SK-N-SH treated with all-trans-retinoic acid at 6 μM for 48 hours (cell line): Measurements from ENCODE around the gene CEP164.

Experiments
- ATAC-seq: fragments of 200-7000 bp; cut with Tn5 transposase; 3 replicates; pipeline ENCODE4 v1.9.1; 2020; ENCODE audit warnings: mild to moderate bottlenecking, moderate library complexity
- ARNTL ChIP-seq: fragments of 450-650 bp; formaldehyde crosslinking; IDR thresholded peaks from 2 replicates; pipeline ENCODE4 v1.5.0; 2020; ENCODE audit warnings: low read depth, mild to moderate bottlenecking, moderate library complexity, borderline replicate concordance
- BACH2 ChIP-seq: fragments of 250-450 bp; sonication (Bioruptor Pico); IDR thresholded peaks from 2 replicates; pipeline ENCODE4 v1.9.0; 2021; ENCODE audit warnings: mild to moderate bottlenecking, borderline replicate concordance
- CREB5 ChIP-seq: fragments of 250-450 bp; sonication (Bioruptor Pico); IDR thresholded peaks from 2 replicates; pipeline ENCODE4 v1.5.1; 2020; ENCODE audit warnings: low read depth, mild to moderate bottlenecking, moderate library complexity
- CSDC2 ChIP-seq: fragments of 250-450 bp; sonication (Bioruptor Pico); IDR thresholded peaks from 2 replicates; pipeline ENCODE4 v1.5.0; 2020; ENCODE audit warnings: mild to moderate bottlenecking, moderate library complexity
- CSRNP3 ChIP-seq: fragments of 250-450 bp; sonication (Bioruptor Pico); IDR thresholded peaks from 2 replicates; pipeline ENCODE4 v1.5.1; 2021; ENCODE audit warnings: mild to moderate bottlenecking, moderate library complexity
- GLIS3 ChIP-seq: fragments of 250-450 bp; sonication (Bioruptor Pico); IDR thresholded peaks from 2 replicates; pipeline ENCODE4 v1.5.0; 2020; ENCODE audit warnings: mild to moderate bottlenecking, moderate library complexity
- ISL1 ChIP-seq: fragments of 250-450 bp; sonication (Bioruptor Pico); IDR thresholded peaks from 2 replicates; pipeline ENCODE4 v2.1.2; 2022; ENCODE audit warnings: mild to moderate bottlenecking, moderate library complexity
- PPARA ChIP-seq: fragments of 250-450 bp; sonication (Bioruptor Pico); IDR thresholded peaks from 2 replicates; pipeline ENCODE4 v1.5.0; 2020; ENCODE audit warnings: mild to moderate bottlenecking, borderline replicate concordance
- RARB ChIP-seq: fragments of 250-450 bp; sonication (Bioruptor Pico); IDR thresholded peaks from 2 replicates; pipeline ENCODE4 v1.8.0; 2021; ENCODE audit warnings: mild to moderate bottlenecking, moderate library complexity
- TCF4 ChIP-seq: fragments of 250-450 bp; sonication (Bioruptor Pico); IDR thresholded peaks from 2 replicates; pipeline ENCODE4 v1.8.0; 2021; ENCODE audit warnings: mild to moderate bottlenecking, moderate library complexity, borderline replicate concordance
- TOX ChIP-seq: fragments of 250-450 bp; sonication (Bioruptor Pico); IDR thresholded peaks from 2 replicates; pipeline ENCODE4 v1.8.0; 2021; ENCODE audit warnings: mild to moderate bottlenecking, moderate library complexity, borderline replicate concordance
- ZC3H10 ChIP-seq: fragments of 250-450 bp; sonication (Bioruptor Pico); IDR thresholded peaks from 2 replicates; pipeline ENCODE4 v1.5.1; 2021; ENCODE audit warnings: mild to moderate bottlenecking, moderate library complexity
- ZFP3 ChIP-seq: fragments of 250-450 bp; sonication (Bioruptor Pico); IDR thresholded peaks from 2 replicates; pipeline ENCODE4 v1.5.0; 2020; ENCODE audit warnings: mild to moderate bottlenecking, moderate library complexity
- ZFP30 ChIP-seq: fragments of 450-650 bp; formaldehyde crosslinking; IDR thresholded peaks from 2 replicates; pipeline ENCODE4 v1.5.0; 2022; ENCODE audit warnings: mild to moderate bottlenecking, moderate library complexity
- ZNF565 ChIP-seq: fragments of 450-650 bp; formaldehyde crosslinking; conservative IDR thresholded peaks from 2 replicates; pipeline ENCODE4 v1.5.0; 2020; ENCODE audit warnings: low read depth, mild to moderate bottlenecking, moderate library complexity
- ZNF70 ChIP-seq: fragments of 450-650 bp; formaldehyde crosslinking; IDR thresholded peaks from 2 replicates; pipeline ENCODE4 v1.5.0; 2020; ENCODE audit warnings: mild to moderate bottlenecking, moderate library complexity
- ZNF8 ChIP-seq: fragments of 450-650 bp; formaldehyde crosslinking; IDR thresholded peaks from 2 replicates; pipeline ENCODE4 v1.5.0; 2020; ENCODE audit warnings: mild to moderate bottlenecking, moderate library complexity
- TF ChIP-seq, protein P1 (sequence below): fragments of 250-450 bp; sonication (Bioruptor Pico); IDR thresholded peaks from 2 replicates; pipeline ENCODE4 v1.8.0; 2020; ENCODE audit warnings: mild to moderate bottlenecking, moderate library complexity, borderline replicate concordance
- TF ChIP-seq, protein P2 (sequence below): fragments of 250-450 bp; sonication (Bioruptor Pico); IDR thresholded peaks from 2 replicates; pipeline ENCODE4 v1.5.0; 2020; ENCODE audit warnings: mild to moderate bottlenecking, moderate library complexity
- TF ChIP-seq, protein P3 (sequence below): fragments of 250-450 bp; sonication (Bioruptor Pico); IDR thresholded peaks from 2 replicates; pipeline ENCODE4 v1.8.0; 2021; ENCODE audit warnings: low read depth, mild to moderate bottlenecking, moderate library complexity, borderline replicate concordance

CEP164 gene

GRCh38 chr11:117287668-117288067, 40.0 kb upstream of the CEP164 start:
- no peak for TF ChIP-seq CREB5 (CRISPR knock-in tag)
- no peak for TF ChIP-seq ISL1 (CRISPR knock-in tag)
- TF ChIP-seq ZC3H10: no peak
- TF ChIP-seq TOX (CRISPR knock-in tag): no peak
- TF ChIP-seq BACH2 (CRISPR knock-in tag): no peak
- no peak for TF ChIP-seq ZFP30 (CRISPR knock-in tag)
- TF ChIP-seq, protein P1, sequence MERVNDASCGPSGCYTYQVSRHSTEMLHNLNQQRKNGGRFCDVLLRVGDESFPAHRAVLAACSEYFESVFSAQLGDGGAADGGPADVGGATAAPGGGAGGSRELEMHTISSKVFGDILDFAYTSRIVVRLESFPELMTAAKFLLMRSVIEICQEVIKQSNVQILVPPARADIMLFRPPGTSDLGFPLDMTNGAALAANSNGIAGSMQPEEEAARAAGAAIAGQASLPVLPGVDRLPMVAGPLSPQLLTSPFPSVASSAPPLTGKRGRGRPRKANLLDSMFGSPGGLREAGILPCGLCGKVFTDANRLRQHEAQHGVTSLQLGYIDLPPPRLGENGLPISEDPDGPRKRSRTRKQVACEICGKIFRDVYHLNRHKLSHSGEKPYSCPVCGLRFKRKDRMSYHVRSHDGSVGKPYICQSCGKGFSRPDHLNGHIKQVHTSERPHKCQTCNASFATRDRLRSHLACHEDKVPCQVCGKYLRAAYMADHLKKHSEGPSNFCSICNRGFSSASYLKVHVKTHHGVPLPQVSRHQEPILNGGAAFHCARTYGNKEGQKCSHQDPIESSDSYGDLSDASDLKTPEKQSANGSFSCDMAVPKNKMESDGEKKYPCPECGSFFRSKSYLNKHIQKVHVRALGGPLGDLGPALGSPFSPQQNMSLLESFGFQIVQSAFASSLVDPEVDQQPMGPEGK (CRISPR knock-in tag): no peak
- no peak for TF ChIP-seq ZNF8 (CRISPR knock-in tag)
- TF ChIP-seq CSDC2 (CRISPR knock-in tag): no peak
- TF ChIP-seq ZFP3 (CRISPR knock-in tag): no peak
- TF ChIP-seq, protein P2, sequence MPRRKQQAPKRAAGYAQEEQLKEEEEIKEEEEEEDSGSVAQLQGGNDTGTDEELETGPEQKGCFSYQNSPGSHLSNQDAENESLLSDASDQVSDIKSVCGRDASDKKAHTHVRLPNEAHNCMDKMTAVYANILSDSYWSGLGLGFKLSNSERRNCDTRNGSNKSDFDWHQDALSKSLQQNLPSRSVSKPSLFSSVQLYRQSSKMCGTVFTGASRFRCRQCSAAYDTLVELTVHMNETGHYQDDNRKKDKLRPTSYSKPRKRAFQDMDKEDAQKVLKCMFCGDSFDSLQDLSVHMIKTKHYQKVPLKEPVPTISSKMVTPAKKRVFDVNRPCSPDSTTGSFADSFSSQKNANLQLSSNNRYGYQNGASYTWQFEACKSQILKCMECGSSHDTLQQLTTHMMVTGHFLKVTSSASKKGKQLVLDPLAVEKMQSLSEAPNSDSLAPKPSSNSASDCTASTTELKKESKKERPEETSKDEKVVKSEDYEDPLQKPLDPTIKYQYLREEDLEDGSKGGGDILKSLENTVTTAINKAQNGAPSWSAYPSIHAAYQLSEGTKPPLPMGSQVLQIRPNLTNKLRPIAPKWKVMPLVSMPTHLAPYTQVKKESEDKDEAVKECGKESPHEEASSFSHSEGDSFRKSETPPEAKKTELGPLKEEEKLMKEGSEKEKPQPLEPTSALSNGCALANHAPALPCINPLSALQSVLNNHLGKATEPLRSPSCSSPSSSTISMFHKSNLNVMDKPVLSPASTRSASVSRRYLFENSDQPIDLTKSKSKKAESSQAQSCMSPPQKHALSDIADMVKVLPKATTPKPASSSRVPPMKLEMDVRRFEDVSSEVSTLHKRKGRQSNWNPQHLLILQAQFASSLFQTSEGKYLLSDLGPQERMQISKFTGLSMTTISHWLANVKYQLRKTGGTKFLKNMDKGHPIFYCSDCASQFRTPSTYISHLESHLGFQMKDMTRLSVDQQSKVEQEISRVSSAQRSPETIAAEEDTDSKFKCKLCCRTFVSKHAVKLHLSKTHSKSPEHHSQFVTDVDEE: no peak
- TF ChIP-seq ZNF565 (CRISPR knock-in tag): no peak
- TF ChIP-seq CSRNP3 (CRISPR knock-in tag): no peak
- TF ChIP-seq PPARA (CRISPR knock-in tag): no peak
- TF ChIP-seq GLIS3: no peak
- ATAC-seq: no peak

- ATAC-seq: no peak
- no peak for TF ChIP-seq ARNTL (CRISPR knock-in tag)
Observed at GRCh38 chr11:117289795-117290194, 37.9 kb upstream of the CEP164 start.

- TF ChIP-seq TOX (CRISPR knock-in tag): no peak
- TF ChIP-seq ISL1 (CRISPR knock-in tag): no peak
- no peak for TF ChIP-seq CSDC2 (CRISPR knock-in tag)
- no peak for TF ChIP-seq RARB (CRISPR knock-in tag)
- TF ChIP-seq, protein P1 (CRISPR knock-in tag): no peak
- no peak for TF ChIP-seq ZFP30 (CRISPR knock-in tag)
- TF ChIP-seq BACH2 (CRISPR knock-in tag): no peak
- TF ChIP-seq ZNF565 (CRISPR knock-in tag): no peak
- TF ChIP-seq CSRNP3 (CRISPR knock-in tag): no peak
- TF ChIP-seq, protein P2: no peak
- TF ChIP-seq ZNF70 (CRISPR knock-in tag): no peak
- TF ChIP-seq TCF4 (CRISPR knock-in tag): no peak
- TF ChIP-seq, protein P3, sequence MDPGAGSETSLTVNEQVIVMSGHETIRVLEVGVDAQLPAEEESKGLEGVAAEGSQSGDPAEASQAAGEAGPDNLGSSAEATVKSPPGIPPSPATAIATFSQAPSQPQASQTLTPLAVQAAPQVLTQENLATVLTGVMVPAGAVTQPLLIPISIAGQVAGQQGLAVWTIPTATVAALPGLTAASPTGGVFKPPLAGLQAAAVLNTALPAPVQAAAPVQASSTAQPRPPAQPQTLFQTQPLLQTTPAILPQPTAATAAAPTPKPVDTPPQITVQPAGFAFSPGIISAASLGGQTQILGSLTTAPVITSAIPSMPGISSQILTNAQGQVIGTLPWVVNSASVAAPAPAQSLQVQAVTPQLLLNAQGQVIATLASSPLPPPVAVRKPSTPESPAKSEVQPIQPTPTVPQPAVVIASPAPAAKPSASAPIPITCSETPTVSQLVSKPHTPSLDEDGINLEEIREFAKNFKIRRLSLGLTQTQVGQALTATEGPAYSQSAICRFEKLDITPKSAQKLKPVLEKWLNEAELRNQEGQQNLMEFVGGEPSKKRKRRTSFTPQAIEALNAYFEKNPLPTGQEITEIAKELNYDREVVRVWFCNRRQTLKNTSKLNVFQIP (CRISPR knock-in tag): no peak
- no peak for ATAC-seq
Observed at GRCh38 chr11:117290809-117291396, 36.8 kb upstream of the CEP164 start, which contains the start of gene BACE1-AS. TSS of gene BACE1-AS (plus strand) at chr11:117291346.
